Measurements from ENCODE around the gene RNF126.
"Not testable (repeated sequence)": the region's sequence is repeated elsewhere in the genome, so short reads cannot be mapped to it uniquely, and the experiment has no call there.

The RNF126 gene

GRCh38 chr19:674282-675151 is 11.5 kb upstream of the RNF126 start:
- Histone ChIP-seq H4K20me1 (ENCODE audit: insufficient read depth, low read length) (peaks cover 17% of the 10 kb centered on the region), H2AFZ (ENCODE audit: low read depth, low read length) (no peak overlapping the region), H3K4me2 (ENCODE audit: insufficient read depth, low read length) (no peak overlapping the region), H3K36me3 (ENCODE audit: insufficient read depth, low read length) (no peaks in the 10 kb centered on the region), H3K27ac (ENCODE audit: low read length) (no peak overlapping the region), H3K79me2 (ENCODE audit: insufficient read depth, low read length) (peaks cover 6% of the 10 kb centered on the region), H3K9ac (ENCODE audit: low read depth, low read length) (no peak overlapping the region), H3K9me3 (ENCODE audit: insufficient read depth, low read length, severe bottlenecking) (no peaks in the 10 kb centered on the region), H3K4me3 (ENCODE audit: low read depth in 1 of 2, low read length in 2 of 2) (no peak overlapping the region), H3K27me3 (ENCODE audit: insufficient read depth, low read length, poor library complexity) (no peaks in the 10 kb centered on the region), H3K4me1 (ENCODE audit: insufficient read depth, low read length) (peaks cover 9% of the 10 kb centered on the region)
- ATAC-seq (ENCODE audit: insufficient read depth, low read depth) (no peak), DNase-seq (no peak)
- TF ChIP-seq, protein P1, sequence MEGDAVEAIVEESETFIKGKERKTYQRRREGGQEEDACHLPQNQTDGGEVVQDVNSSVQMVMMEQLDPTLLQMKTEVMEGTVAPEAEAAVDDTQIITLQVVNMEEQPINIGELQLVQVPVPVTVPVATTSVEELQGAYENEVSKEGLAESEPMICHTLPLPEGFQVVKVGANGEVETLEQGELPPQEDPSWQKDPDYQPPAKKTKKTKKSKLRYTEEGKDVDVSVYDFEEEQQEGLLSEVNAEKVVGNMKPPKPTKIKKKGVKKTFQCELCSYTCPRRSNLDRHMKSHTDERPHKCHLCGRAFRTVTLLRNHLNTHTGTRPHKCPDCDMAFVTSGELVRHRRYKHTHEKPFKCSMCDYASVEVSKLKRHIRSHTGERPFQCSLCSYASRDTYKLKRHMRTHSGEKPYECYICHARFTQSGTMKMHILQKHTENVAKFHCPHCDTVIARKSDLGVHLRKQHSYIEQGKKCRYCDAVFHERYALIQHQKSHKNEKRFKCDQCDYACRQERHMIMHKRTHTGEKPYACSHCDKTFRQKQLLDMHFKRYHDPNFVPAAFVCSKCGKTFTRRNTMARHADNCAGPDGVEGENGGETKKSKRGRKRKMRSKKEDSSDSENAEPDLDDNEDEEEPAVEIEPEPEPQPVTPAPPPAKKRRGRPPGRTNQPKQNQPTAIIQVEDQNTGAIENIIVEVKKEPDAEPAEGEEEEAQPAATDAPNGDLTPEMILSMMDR (IDR thresholded peaks at IDR 0.05; ENCODE audit: borderline replicate concordance, extremely low read depth, low read length, poor library complexity, severe bottlenecking) = no peak
- no peak for TF ChIP-seq EZH2 (IDR thresholded peaks at IDR 0.05; ENCODE audit: borderline replicate concordance, low read depth, low read length, severe bottlenecking)

DNA sequence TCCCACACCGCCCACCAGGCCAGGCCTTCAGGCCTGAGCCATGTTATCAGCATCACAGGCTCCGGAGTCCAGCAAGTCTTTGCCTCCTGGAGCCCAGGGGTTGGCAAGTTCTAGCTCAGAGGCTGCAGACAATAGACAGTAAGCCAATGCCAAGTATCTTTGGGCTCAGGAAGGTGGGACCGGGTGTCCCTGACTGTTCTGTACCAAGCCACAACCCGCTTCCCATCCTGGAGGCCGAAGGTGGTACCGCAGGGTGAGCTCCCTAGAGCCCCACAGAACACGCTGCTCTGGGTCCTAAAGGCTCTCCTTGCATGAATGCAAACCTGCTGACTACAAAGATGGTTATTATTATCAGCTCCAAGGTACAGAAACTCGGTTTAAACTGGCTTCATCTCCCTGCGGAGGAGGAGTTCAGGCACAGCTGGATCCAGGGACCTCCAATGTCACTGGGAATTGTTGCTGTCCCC is 7.6 kb upstream of the RNF126 start:
- Histone ChIP-seq H3K4me3 (ENCODE audit: low read depth in 1 of 2, low read length in 2 of 2) (no peak overlapping the region), H3K9me3 (ENCODE audit: insufficient read depth, low read length, severe bottlenecking) (no peaks in the 10 kb centered on the region), H3K9ac (ENCODE audit: low read depth, low read length) (no peak overlapping the region), H3K36me3 (ENCODE audit: insufficient read depth, low read length) (no peaks in the 10 kb centered on the region), H3K27ac (ENCODE audit: low read length) (no peak overlapping the region), H3K4me1 (ENCODE audit: insufficient read depth, low read length) (no peaks in the 10 kb centered on the region), H4K20me1 (ENCODE audit: insufficient read depth, low read length) (no peaks in the 10 kb centered on the region), H3K79me2 (ENCODE audit: insufficient read depth, low read length) (no peaks in the 10 kb centered on the region), H3K4me2 (ENCODE audit: insufficient read depth, low read length) (no peak overlapping the region), H2AFZ (ENCODE audit: low read depth, low read length) (no peak overlapping the region), H3K27me3 (ENCODE audit: insufficient read depth, low read length, poor library complexity) (no peaks in the 10 kb centered on the region)
- no peak for DNase-seq
- ATAC-seq (ENCODE audit: insufficient read depth, low read depth) = peak; percentile 35; the same call in 1 of the 3 replicates
- no peak for TF ChIP-seq EZH2 (IDR thresholded peaks at IDR 0.05; ENCODE audit: borderline replicate concordance, low read depth, low read length, severe bottlenecking)
- TF ChIP-seq, protein P1 (IDR thresholded peaks at IDR 0.05; ENCODE audit: borderline replicate concordance, extremely low read depth, low read length, poor library complexity, severe bottlenecking) = peak; percentile 17

DNA sequence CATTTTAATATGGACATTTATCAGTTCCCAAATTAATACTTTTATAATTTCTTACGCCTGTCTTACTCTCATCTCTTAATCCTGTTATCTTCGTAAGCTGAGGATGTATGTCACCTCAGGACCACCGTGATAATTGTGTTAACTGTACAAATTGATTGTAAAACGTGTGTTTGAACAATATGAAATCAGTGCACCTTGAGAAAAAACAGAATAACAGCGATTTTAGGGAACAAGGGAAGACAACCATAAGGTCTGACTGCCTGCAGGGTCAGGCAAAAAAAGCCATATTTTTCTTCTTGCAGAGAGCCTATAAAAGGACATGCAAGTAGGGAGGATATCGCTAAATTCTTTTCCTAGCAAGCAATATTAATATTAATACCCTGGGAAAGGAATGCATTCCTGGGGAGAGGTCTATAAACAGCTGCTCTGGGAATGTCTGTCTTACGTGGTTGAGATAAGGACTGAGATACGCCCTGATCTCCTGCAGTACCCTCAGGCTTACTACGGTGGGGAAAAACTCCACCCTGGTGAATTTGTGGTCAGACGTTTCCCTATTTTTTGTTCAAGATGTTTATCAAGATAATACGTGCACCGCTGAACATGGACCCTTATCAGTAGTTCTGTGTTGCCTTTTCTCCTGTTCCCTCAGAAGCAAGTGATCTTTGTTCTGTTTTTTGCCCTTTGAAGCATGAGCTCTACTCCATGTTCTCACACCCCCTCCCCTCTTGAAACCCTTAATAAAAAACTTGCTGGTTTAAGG is 5.8 kb upstream of the RNF126 start:
- H3K4me2 ChIP-seq (ENCODE audit: insufficient read depth, low read length) = not testable (repeated sequence)

GRCh38 chr19:666985-667573 is 4.1 kb upstream of the RNF126 start:
- Histone ChIP-seq H3K4me1 (ENCODE audit: insufficient read depth, low read length) (peaks cover 21% of the 10 kb centered on the region), H3K79me2 (ENCODE audit: insufficient read depth, low read length) (peaks cover 14% of the 10 kb centered on the region)
- H3K9me3 ChIP-seq (ENCODE audit: insufficient read depth, low read length, severe bottlenecking); H4K20me1 ChIP-seq (ENCODE audit: insufficient read depth, low read length); H3K4me3 ChIP-seq (ENCODE audit: low read depth in 1 of 2, low read length in 2 of 2); H2AFZ ChIP-seq (ENCODE audit: low read depth, low read length); H3K36me3 ChIP-seq (ENCODE audit: insufficient read depth, low read length); H3K27ac ChIP-seq (ENCODE audit: low read length); H3K4me2 ChIP-seq (ENCODE audit: insufficient read depth, low read length); ATAC-seq (ENCODE audit: insufficient read depth, low read depth); H3K27me3 ChIP-seq (ENCODE audit: insufficient read depth, low read length, poor library complexity); H3K9ac ChIP-seq (ENCODE audit: low read depth, low read length); DNase-seq: not testable (repeated sequence)

More for the DNA sequence above, 5.8 kb upstream of the RNF126 start:
- peaks cover 14% of the 10 kb centered on the region for H3K4me1 ChIP-seq (ENCODE audit: insufficient read depth, low read length)
- not testable (repeated sequence) for H3K27me3 ChIP-seq (ENCODE audit: insufficient read depth, low read length, poor library complexity); H3K79me2 ChIP-seq (ENCODE audit: insufficient read depth, low read length); H3K27ac ChIP-seq (ENCODE audit: low read length); DNase-seq; H2AFZ ChIP-seq (ENCODE audit: low read depth, low read length); H4K20me1 ChIP-seq (ENCODE audit: insufficient read depth, low read length); ATAC-seq (ENCODE audit: insufficient read depth, low read depth); H3K4me3 ChIP-seq (ENCODE audit: low read depth in 1 of 2, low read length in 2 of 2); H3K9ac ChIP-seq (ENCODE audit: low read depth, low read length); H3K9me3 ChIP-seq (ENCODE audit: insufficient read depth, low read length, severe bottlenecking); H3K36me3 ChIP-seq (ENCODE audit: insufficient read depth, low read length)
